Measurements from ENCODE around the gene TNKS1BP1. TPM values are rescaled to one million over a fixed set of nuclear protein-coding genes. Genes with fewer than 3 reads are reported as not detected.

Gene TNKS1BP1
- total RNA-seq, 1 donor from 2014 or later: 32.6 TPM

GRCh38 chr11:57262157-57262556 lies 62.6 kb downstream of the TNKS1BP1 start:
- Histone ChIP-seq H3K4me1 (no peaks in the 10 kb centered on the region), H3K27ac (replicated peaks) (no peak overlapping the region), H3K36me3 (no peaks in the 10 kb centered on the region), H3K27me3 (ENCODE audit: low read depth) (no peaks in the 10 kb centered on the region), H3K9me3 (replicated peaks) (peaks cover 26% of the 10 kb centered on the region), H3K4me3 (no peak overlapping the region)
- DNase-seq: no peak
- intact Hi-C loops (cut with micrococcal nuclease): no loop called here
- no peak for TF ChIP-seq CTCF (IDR thresholded peaks at IDR 0.05; ENCODE audit: borderline replicate concordance)

DNA sequence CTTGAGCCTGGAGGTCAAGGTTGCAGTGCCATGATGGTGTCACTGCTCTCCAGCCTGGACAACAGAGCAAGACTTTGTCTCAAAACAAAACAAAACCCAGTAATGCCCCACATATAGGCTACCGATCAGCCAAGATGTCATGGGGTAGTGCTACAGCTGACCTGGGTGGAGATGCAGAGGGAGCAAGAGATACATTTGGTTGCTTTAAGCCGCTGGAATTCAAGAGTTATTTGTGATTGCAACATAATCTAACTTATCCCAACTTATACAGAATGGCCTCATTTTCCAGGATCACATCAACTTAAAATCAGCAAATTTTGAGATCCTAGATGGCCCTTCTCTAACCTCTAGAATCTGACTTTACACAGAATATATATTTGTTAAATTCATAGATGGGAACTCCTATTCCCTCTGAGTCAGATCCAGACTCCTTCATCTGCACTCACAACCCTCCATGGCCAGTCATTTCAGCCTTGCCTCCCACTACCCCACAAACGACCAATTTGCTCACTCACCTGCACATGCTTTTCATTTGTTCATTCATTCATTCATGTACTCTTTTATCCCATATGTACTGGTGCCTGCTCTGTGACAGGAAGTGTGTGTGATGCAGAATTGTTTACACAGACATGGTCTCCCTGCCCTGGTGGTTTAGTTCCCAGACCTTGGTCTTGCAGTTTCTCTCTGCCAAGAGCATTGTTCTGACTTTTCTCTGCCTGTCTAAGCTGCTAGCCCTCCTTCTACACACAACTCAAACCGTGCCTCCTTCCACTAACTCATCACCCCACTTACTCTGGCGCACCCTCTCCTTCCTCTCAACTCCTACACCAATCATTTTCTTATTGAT lies 63.6 kb downstream of the TNKS1BP1 start:
- Histone ChIP-seq H3K4me3 (no peak overlapping the region), H3K27me3 (ENCODE audit: low read depth) (no peaks in the 10 kb centered on the region), H3K9me3 (replicated peaks) (peaks cover 32% of the 10 kb centered on the region), H3K36me3 (no peaks in the 10 kb centered on the region), H3K4me1 (no peaks in the 10 kb centered on the region), H3K27ac (replicated peaks) (no peak overlapping the region)
- DNase-seq: no peak
- no peak for TF ChIP-seq CTCF (IDR thresholded peaks at IDR 0.05; ENCODE audit: borderline replicate concordance)
- intact Hi-C loops (cut with micrococcal nuclease): no loop called here

GRCh38 chr11:57256119-57256518 lies 68.6 kb downstream of the TNKS1BP1 start:
- no peak for TF ChIP-seq CTCF (IDR thresholded peaks at IDR 0.05; ENCODE audit: borderline replicate concordance)
- Histone ChIP-seq H3K27me3 (ENCODE audit: low read depth) (peaks cover 5% of the 10 kb centered on the region), H3K36me3 (no peaks in the 10 kb centered on the region), H3K27ac (replicated peaks) (no peak overlapping the region), H3K4me1 (peaks cover 8% of the 10 kb centered on the region), H3K4me3 (no peak overlapping the region), H3K9me3 (replicated peaks) (peaks cover 27% of the 10 kb centered on the region)
- no peak for DNase-seq
- intact Hi-C loops (cut with micrococcal nuclease): no loop called here

DNA sequence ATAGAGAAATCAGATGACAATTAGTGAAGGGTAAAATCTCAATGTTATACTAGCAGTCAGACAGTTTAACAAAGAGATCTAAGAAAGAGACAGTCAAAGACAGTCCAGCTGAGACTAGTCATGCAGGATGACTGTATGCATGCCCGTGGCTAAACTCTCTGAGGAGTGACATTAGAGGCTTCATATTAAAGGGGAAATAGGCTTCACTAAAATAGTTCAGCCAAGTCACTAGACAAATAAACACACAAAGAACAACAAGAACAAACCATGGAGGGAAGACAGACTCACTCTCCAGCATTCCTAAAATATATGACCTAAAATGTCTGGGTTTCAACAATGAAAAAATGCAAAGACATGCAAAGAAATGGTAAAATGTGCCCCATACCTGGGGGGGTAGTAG lies 69.1 kb downstream of the TNKS1BP1 start:
- Histone ChIP-seq H3K27me3 (ENCODE audit: low read depth) (peaks cover 5% of the 10 kb centered on the region), H3K9me3 (replicated peaks) (peaks cover 27% of the 10 kb centered on the region), H3K4me1 (peaks cover 12% of the 10 kb centered on the region), H3K4me3 (no peak overlapping the region), H3K27ac (replicated peaks) (no peak overlapping the region), H3K36me3 (no peaks in the 10 kb centered on the region)
- DNase-seq: no peak
- intact Hi-C loops (cut with micrococcal nuclease): no loop called here
- no peak for TF ChIP-seq CTCF (IDR thresholded peaks at IDR 0.05; ENCODE audit: borderline replicate concordance)

DNA sequence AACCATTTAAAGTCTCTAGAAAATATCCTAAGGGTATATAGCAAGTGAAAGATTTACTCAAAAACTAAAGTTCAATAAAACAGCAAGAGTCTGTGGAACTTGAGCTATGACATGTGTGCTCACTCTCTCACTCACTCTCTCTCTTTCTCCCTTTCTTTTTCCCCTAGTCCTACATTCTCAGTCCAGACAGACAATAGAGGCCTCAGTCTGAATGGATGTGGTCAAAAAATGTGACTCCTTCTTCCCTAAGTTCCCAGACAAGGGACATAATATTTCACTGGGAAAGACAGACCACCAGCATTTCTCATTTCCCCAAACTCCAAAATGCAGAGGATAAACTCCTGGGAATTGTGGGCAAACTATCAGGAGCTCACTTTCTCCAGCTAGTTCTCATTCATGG lies 70.1 kb downstream of the TNKS1BP1 start:
- intact Hi-C loops (cut with micrococcal nuclease): no loop called here
- DNase-seq: no peak
- peaks cover 27% of the 10 kb centered on the region for H3K9me3 ChIP-seq (replicated peaks)
- H3K4me1 ChIP-seq: peaks cover 12% of the 10 kb centered on the region
- H3K36me3 ChIP-seq: no peaks in the 10 kb centered on the region
- no peak overlapping the region for H3K4me3 ChIP-seq
- TF ChIP-seq CTCF (IDR thresholded peaks at IDR 0.05; ENCODE audit: borderline replicate concordance): no peak
- peaks cover 5% of the 10 kb centered on the region for H3K27me3 ChIP-seq (ENCODE audit: low read depth)
- no peak overlapping the region for H3K27ac ChIP-seq (replicated peaks)

Data from left ventricle myocardium inferior (tissue), 1 donor.